KBM-7 (cell line): ENCODE measurements around the gene FIGLA.
"Not testable (repeated sequence)": the region's sequence is repeated elsewhere in the genome, so short reads cannot be mapped to it uniquely, and the experiment has no call there.

ENCODE experiments used
- DNase-seq: peaks from one replicate; pipeline ENCODE4 v3.0.0-alpha.2; 2015
- in situ Hi-C: fragments of 300-500 bp; cut with MboI; formaldehyde crosslinking; loops from 2 replicates; pipeline ENCODE4 v1.14.3; 2020; ENCODE audit warnings: low sequenced_read_pairs, low pct_unique_long_range_greater_than_20kb, mixed read lengths

Gene FIGLA

DNA sequence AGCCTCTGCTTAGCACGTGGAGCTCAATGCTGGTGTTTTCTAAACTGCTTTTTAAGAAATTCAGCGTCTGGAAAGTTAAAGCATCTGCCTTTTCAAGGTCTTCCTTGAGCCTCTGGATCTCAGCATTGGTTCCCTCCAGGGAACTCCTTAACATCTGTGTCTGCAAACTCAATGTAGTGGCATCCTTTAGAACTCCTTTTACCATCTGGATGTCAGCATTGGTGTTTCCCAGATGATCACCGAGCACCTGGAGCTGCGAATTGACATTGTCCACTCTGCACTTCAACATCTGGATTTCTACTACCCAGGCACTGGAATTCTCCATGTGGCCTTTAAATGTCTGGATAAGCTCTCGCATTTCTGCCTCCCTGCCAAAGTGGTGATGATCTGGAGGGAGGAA lies 26.3 kb upstream of the FIGLA start:
- DNase-seq = no peak
- in situ Hi-C loops = no loop called here

GRCh38 chr2:70808983-70809958 lies 18.8 kb upstream of the FIGLA start:
- DNase-seq = no peak
- in situ Hi-C loops = no loop called here

GRCh38 chr2:70807828-70808118 lies 17.3 kb upstream of the FIGLA start:
- in situ Hi-C loops = no loop called here
- DNase-seq = no peak

- no peak for DNase-seq
- in situ Hi-C loops = no loop called here
Observed at GRCh38 chr2:70807102-70807827, 16.8 kb upstream of the FIGLA start.

- DNase-seq = no peak
- in situ Hi-C loops = no loop called here
Observed at GRCh38 chr2:70806620-70807019, 16.2 kb upstream of the FIGLA start.

- in situ Hi-C loops = no loop called here
- DNase-seq = no peak
Observed at GRCh38 chr2:70806013-70806412, 15.6 kb upstream of the FIGLA start.

- in situ Hi-C loops = no loop called here
- no peak for DNase-seq
Observed at GRCh38 chr2:70801607-70802263, 11.3 kb upstream of the FIGLA start.

DNA sequence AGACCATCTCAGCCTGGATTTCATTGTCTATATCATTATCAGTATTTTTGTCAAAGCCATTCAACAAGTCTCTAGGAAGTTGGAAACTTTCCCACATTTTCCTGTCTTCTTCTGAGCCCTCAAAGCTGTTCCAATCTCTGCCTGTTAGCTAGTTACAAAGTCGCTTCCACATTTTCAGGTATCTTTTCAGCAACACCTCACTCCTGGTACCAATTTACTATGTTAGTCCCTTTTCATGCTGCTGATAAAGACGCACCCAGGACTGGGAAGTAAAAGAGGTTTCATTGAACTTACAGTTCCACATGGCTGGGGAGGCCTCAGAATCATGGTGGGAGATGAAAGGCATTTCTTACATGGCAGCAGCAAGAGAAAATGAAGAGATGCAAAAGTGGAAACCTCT lies 9.3 kb upstream of the FIGLA start:
- DNase-seq = no peak
- in situ Hi-C loops = loop anchor here (25.0 kb wide), 1 partner anchor 163 kb away; no protein-coding TSS in a partner anchor

DNA sequence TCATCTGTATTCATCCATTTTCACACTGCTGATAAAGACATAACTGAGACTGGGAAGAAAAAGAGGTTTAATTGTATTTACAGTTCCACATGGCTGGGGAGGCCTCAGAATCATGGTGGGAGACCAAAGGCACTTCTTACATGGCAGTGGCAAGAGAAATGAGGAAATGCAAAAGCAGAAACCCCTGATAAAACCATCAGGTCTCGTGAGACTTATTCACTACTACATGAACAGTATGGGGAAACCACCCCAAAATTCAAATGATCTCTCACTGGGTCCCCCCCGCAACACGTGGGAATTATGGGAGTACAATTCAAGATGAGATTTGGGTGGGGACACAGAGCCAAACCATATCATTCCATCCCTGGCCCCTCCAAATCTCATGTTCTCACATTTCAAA lies 7.6 kb upstream of the FIGLA start:
- not testable (repeated sequence) for DNase-seq
- in situ Hi-C loops = loop anchor here (25.0 kb wide), 1 partner anchor 164 kb away; no protein-coding TSS in a partner anchor

GRCh38 chr2:70797506-70797905 lies 7.1 kb upstream of the FIGLA start:
- no peak for DNase-seq
- in situ Hi-C loops = loop anchor here (25.0 kb wide), 1 partner anchor 165 kb away; no protein-coding TSS in a partner anchor

- in situ Hi-C loops = loop anchor here (25.0 kb wide), 1 partner anchor 166 kb away; no protein-coding TSS in a partner anchor
- DNase-seq = no peak
Observed at GRCh38 chr2:70796262-70796661, 5.8 kb upstream of the FIGLA start.

DNA sequence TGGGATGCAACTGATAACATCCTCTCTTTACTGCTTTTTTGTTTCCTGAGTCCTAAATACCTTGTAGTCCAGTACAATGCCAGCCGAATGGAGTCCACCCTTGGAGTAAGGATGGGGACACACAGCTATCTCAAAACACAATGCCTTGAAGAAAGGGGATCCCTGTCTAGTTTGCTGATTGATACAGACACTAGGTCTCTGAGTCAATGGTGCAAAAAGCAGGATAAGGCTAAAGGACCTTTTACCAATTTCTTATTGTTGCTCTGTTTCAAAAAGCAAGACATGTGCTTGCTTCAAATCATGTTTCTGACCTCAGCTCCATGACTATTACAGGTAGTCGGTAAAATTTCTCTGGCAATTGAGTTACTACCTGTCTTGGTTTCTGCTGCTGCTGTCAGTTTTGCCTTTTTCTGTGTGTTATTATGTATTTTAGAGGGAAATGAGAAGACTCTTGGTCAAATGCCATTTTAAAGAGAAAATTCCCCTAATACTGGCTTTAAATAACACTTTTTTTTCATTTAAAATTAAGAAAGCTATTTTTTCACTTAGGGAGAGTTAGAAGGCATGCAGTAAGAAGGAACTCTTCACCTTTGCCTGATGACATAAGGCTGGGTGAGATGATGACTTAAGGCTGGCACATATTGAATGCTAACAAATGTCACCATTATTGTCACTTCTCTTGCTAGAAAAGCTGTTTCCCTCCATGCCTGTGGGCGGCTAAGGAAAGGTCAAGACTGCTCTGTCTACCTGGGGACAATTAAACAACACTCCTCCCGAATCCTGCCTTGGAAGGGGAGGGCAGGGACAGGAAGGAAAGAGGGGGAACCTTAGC lies 4.9 kb upstream of the FIGLA start:
- in situ Hi-C loops = loop anchor here (25.0 kb wide), 1 partner anchor 167 kb away; no protein-coding TSS in a partner anchor
- DNase-seq = no peak

GRCh38 chr2:70793450-70793849 lies 3.0 kb upstream of the FIGLA start:
- in situ Hi-C loops = loop anchor here (25.0 kb wide), 1 partner anchor 169 kb away; no protein-coding TSS in a partner anchor
- peak; percentile 23 for DNase-seq

GRCh38 chr2:70789304-70790135 lies 923 bp downstream of the FIGLA start:
- DNase-seq = peak; percentile 89
- in situ Hi-C loops = loop anchor here (25.0 kb wide), 1 partner anchor 173 kb away; no protein-coding TSS in a partner anchor

DNA sequence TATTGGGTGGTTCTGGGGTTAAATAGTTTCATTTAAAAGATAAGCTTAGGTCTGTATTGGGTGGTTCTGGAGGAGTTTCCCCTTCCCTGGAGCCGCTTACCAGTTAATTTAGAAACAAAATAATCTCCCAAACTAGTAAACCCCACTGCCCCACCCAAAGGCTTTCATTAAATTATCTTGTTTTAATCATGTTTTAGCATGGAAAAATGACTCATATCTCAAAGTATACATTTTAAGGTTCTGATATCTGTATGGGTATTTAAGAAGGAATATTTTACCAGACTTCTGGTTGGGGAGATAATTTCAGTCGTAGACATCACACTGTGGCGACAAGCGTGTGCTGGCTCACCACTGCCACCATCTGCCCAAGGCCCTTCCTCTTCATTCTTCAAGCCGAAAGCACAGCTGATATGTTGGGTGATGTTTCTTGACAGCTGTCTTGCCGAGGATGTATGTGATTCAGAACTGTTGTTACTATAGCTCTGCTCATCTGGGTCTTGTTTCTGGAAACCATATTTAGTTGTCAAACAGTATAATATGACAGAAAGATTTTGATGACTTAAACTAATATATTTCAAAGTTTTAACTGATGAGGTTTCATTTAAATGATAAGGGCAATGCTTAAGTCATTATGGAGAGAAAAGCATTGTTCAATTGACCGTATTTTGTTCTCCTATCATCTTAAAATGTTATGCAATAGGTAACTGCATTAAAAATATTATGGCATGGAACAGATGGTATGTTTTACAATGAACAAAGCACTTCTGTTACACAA lies 5.1 kb downstream of the FIGLA start:
- peak; percentile 62 for DNase-seq
- in situ Hi-C loops = loop anchor here (25.0 kb wide), 1 partner anchor 177 kb away; no protein-coding TSS in a partner anchor

DNA sequence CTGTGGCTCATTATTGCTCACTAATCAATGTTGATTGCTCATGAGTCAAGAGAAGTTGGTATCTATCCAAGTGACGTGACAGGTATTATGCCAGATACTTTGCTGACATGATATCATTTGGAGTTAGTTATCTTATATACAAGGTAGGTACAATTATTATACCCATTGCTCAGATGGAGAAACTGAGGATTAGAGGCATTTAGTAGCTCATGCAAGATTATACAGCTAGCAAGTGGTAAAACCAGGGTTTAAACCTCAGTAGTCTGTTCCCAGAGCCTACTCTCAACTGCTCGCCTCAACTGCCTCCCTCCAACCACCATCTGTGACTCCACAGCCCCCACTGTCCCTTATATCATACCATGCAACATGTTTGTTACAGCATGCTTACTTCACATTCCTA lies 6.1 kb downstream of the FIGLA start:
- in situ Hi-C loops = loop anchor here (25.0 kb wide), 1 partner anchor 178 kb away; no protein-coding TSS in a partner anchor
- no peak for DNase-seq
